ENCODE measurements around the gene CRY2. TPM values are rescaled to one million over a fixed set of nuclear protein-coding genes. Genes with fewer than 3 reads are reported as not detected.

The CRY2 gene
- total and polyA plus RNA-seq, 2 of the 13 experiments (the other 11 are each of a cell fraction or from before 2014, with no cell fraction given): 10.1 to 12.2 TPM

GRCh38 chr11:45921561-45922424 is 74.5 kb downstream of the CRY2 start (continued):
- TF ChIP-seq U2AF2 (IDR thresholded peaks at IDR 0.05; ENCODE audit: low read depth, low read length) (no peak), ZNF414 (CRISPR knock-in tag; IDR thresholded peaks at IDR 0.05) (0 out of 2 replicates have a peak, but pooled peaks have one; percentile 14), ZUFSP (CRISPR knock-in tag; IDR thresholded peaks at IDR 0.05; ENCODE audit: borderline replicate concordance) (no peak), ZNF251 (CRISPR knock-in tag; IDR thresholded peaks at IDR 0.05) (0 out of 2 replicates have a peak, but pooled peaks have one; percentile 31), IKZF5 (CRISPR knock-in tag; IDR thresholded peaks at IDR 0.05) (peak; percentile 40; the same call in 1 of the 2 replicates), TAF1 (CRISPR knock-in tag; IDR thresholded peaks at IDR 0.05) (peak; percentile 19; the same call in 1 of the 2 replicates), MED1 (CRISPR knock-in tag; IDR thresholded peaks at IDR 0.05) (peak; percentile 9; the same call in 1 of the 2 replicates), SRSF9 (IDR thresholded peaks at IDR 0.05; ENCODE audit: borderline replicate concordance, insufficient read depth, low read depth, low read length, poor library complexity, severe bottlenecking) (no peak), ZBTB7A (CRISPR knock-in tag; IDR thresholded peaks at IDR 0.05) (peak; percentile 66; the same call in 1 of the 2 replicates), HDAC1 (CRISPR knock-in tag; IDR thresholded peaks at IDR 0.05) (peak; percentile 28; the same call in 1 of the 2 replicates), NR0B2 (CRISPR knock-in tag; IDR thresholded peaks at IDR 0.05) (no peak; the same call in 1 of the 2 replicates), HCFC1 (IDR thresholded peaks at IDR 0.05; ENCODE audit: low read depth, low read length) (no peak), ZFX (CRISPR knock-in tag; IDR thresholded peaks at IDR 0.05; ENCODE audit: low read depth) (peak; percentile 92), ZKSCAN1 (IDR thresholded peaks at IDR 0.05; ENCODE audit: low read length) (no peak), DMAP1 (CRISPR knock-in tag; IDR thresholded peaks at IDR 0.05) (0 out of 2 replicates have a peak, but pooled peaks have one; percentile 37), ZNF691 (CRISPR knock-in tag; IDR thresholded peaks at IDR 0.05; ENCODE audit: borderline replicate concordance, low read depth) (no peak), PHF21A (CRISPR knock-in tag; IDR thresholded peaks at IDR 0.05) (peak; percentile 82; the same call in 1 of the 2 replicates), HNF4A (CRISPR knock-in tag; IDR thresholded peaks at IDR 0.05) (no peak)

Data from HepG2 (cell line).